HCT116 (cell line): ENCODE data around the gene PBX2.

Experiments used
- CTCF ChIP-seq, 3 experiments: fragments of 200-600 bp in 1 of 3; sonication (generic) in 1 of 3; IDR thresholded peaks in 2 of 3; conservative IDR thresholded peaks in 1 of 3; 2 replicates each; pipeline ENCODE4 v1.5.1; 2012 to 2017; ENCODE audit warnings: low read depth in 2 of 3, low read length in 2 of 3, antibody characterized with exemption in 1 of 3, borderline replicate concordance in 1 of 3, control low read depth in 1 of 3, mild to moderate bottlenecking in 1 of 3, mixed read lengths in 1 of 3, mixed run types in 1 of 3, moderate library complexity in 1 of 3; ENCODE audit not compliant: insufficient read depth in 1 of 3
- EGR1 ChIP-seq: IDR thresholded peaks from 2 replicates; pipeline ENCODE4 v1.6.1; 2012; ENCODE audit warnings: low read depth
- EZH2 ChIP-seq: fragments of 200-600 bp; sonication (generic); IDR thresholded peaks from 2 replicates; pipeline ENCODE4 v1.6.1; 2017; ENCODE audit warnings: antibody characterized with exemption, mixed run types
- JUND ChIP-seq: IDR thresholded peaks from 2 replicates; pipeline ENCODE4 v1.6.1; 2012
- POLR2A ChIP-seq: IDR thresholded peaks from 2 replicates; pipeline ENCODE4 v1.7.0; 2011; ENCODE audit warnings: borderline replicate concordance; ENCODE audit not compliant: insufficient read depth, insufficient read length; ENCODE audit errors: extremely low read depth
- POLR2AphosphoS5 ChIP-seq: IDR thresholded peaks from 2 replicates; pipeline ENCODE4 v1.6.1; 2011; ENCODE audit warnings: mild to moderate bottlenecking, low read depth, low read length, moderate library complexity
- RAD21 ChIP-seq: IDR thresholded peaks from 2 replicates; pipeline ENCODE4 v1.6.1; 2012; ENCODE audit warnings: low read depth, mild to moderate bottlenecking
- SP1 ChIP-seq: IDR thresholded peaks from 2 replicates; pipeline ENCODE4 v1.6.1; 2012; ENCODE audit warnings: low read depth
- YY1 ChIP-seq: IDR thresholded peaks from 2 replicates; pipeline ENCODE4 v1.6.1; 2011; ENCODE audit warnings: low read length, low read depth, moderate library complexity, mild to moderate bottlenecking; ENCODE audit not compliant: insufficient replicate concordance; ENCODE audit errors: extremely low read depth
- ZBTB33 ChIP-seq: IDR thresholded peaks from 2 replicates; pipeline ENCODE4 v1.6.1; 2011; ENCODE audit warnings: mild to moderate bottlenecking, low read length, moderate library complexity; ENCODE audit not compliant: insufficient replicate concordance; ENCODE audit errors: extremely low read depth
- ZFX ChIP-seq: fragments of 450-650 bp; IDR thresholded peaks from 2 replicates; pipeline ENCODE4 v1.6.1; 2017

GRCh38 chr6:32214126-32214525 is 24.1 kb upstream of the PBX2 start:
- TF ChIP-seq CTCF (IDR thresholded peaks at IDR 0.05 in 2 of 3, conservative IDR thresholded peaks at IDR 0.05 in 1 of 3; ENCODE audit: borderline replicate concordance in 1 of 3, insufficient read depth in 1 of 3, low read depth in 2 of 3, low read length in 2 of 3): no peak
- no peak for TF ChIP-seq EGR1
- TF ChIP-seq POLR2A: no peak
- no peak for TF ChIP-seq ZBTB33
- TF ChIP-seq ZFX: no peak
- no peak for TF ChIP-seq YY1
- no peak for TF ChIP-seq EZH2
- no peak for TF ChIP-seq RAD21
- TF ChIP-seq SP1: no peak
- no peak for TF ChIP-seq JUND
- no peak for TF ChIP-seq POLR2AphosphoS5
